ENCODE measurements around the gene EHD2.
"Not testable (repeated sequence)": the region's sequence is repeated elsewhere in the genome, so short reads cannot be mapped to it uniquely, and the experiment has no call there.

EHD2 gene

DNA sequence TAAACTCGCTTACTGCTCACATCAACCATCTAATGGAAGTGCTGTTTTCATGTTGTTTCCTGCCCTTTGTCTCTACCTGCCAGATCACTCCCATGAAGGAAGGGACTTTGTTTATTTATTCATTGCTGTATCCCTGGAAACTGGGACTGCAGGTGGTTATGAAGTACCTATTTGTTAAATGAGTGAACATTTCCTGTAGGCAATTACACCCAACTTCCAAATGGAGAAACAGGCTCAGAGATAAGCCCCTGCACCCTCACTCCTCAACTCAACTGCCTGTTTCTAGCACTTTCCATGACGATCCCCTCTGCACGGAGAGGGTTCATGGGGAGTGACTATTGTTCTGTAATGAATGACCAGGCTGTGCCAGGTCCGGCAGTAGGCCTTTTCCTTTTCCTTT lies 63.3 kb downstream of the EHD2 start:
- DNase-seq (ENCODE audit: low spot score) (no peak), ATAC-seq (ENCODE audit: low read depth) (peak; percentile 64)
- peak overlapping the region; percentile 57 for H3K27ac ChIP-seq (ENCODE audit: poor library complexity, severe bottlenecking)
- peaks cover 15% of the 10 kb centered on the region for H3K36me3 ChIP-seq (ENCODE audit: low read depth)
- H3K27me3 ChIP-seq (ENCODE audit: insufficient read depth, poor library complexity, severe bottlenecking), result no peaks in the 10 kb centered on the region
- H3K4me1 ChIP-seq (ENCODE audit: insufficient read depth, poor library complexity, severe bottlenecking), result peaks cover 11% of the 10 kb centered on the region
- no peaks in the 10 kb centered on the region for H3K9me3 ChIP-seq (ENCODE audit: severe bottlenecking)
- TF ChIP-seq CTCF (IDR thresholded peaks at IDR 0.05; ENCODE audit: poor library complexity, severe bottlenecking), result no peak
- H3K4me3 ChIP-seq (ENCODE audit: severe bottlenecking), result no peak overlapping the region

DNA sequence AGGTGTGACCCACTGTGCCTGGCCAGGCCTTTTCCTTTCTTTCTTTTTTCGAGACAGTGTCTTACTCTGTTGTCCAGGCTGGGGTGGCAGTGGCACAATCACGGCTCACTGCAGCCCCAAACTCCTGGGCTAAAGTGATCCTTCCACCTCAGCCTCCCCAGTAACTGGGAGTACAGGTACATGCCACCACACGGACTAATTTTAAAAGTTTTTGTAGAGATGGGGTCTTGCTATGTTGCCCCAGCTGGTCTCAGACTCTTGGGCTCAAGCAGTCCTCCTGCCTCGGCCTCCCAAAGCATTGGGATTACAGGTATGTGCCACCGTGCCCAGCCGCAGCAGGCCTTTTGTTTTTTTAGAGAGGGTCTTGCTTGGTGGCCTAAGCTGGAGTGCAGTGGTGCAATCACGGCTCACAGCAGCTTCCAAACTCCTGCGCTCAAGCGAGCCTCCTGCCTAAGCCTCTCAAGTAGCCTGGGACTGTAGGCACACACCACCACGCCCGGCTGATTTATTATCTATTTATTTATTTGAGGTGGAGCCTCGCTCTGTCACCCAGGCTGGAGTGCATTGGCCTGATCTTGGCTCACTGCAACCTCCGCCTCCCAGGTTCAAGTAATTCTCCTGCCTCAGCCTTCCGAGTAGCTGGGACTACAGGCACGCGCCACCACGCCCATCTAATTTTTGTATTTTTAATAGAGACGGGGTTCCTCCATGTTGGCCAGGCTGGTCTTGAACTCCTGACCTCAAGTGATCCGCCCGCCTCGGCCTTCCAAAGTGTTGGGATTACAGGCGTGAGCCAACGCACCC lies 64.2 kb downstream of the EHD2 start:
- Histone ChIP-seq H3K27ac (ENCODE audit: poor library complexity, severe bottlenecking) (peak overlapping the region; percentile 57), H3K4me1 (ENCODE audit: insufficient read depth, poor library complexity, severe bottlenecking) (peaks cover 11% of the 10 kb centered on the region), H3K4me3 (ENCODE audit: severe bottlenecking) (peak overlapping the region; percentile 69), H3K36me3 (ENCODE audit: low read depth) (peaks cover 22% of the 10 kb centered on the region)
- DNase-seq (ENCODE audit: low spot score); H3K9me3 ChIP-seq (ENCODE audit: severe bottlenecking); ATAC-seq (ENCODE audit: low read depth); H3K27me3 ChIP-seq (ENCODE audit: insufficient read depth, poor library complexity, severe bottlenecking): not testable (repeated sequence)

GRCh38 chr19:47778049-47778953 lies 65.1 kb downstream of the EHD2 start, which contains the start of gene SELENOW:
SELENOW (plus strand) TSS chr19:47778703; CDS start chr19:47778786, 83 bp downstream.
- no peaks in the 10 kb centered on the region for H3K9me3 ChIP-seq (ENCODE audit: severe bottlenecking)
- peak within 1 kb of the TSS; percentile 69 for H3K4me3 ChIP-seq (ENCODE audit: severe bottlenecking)
- peak within 1 kb of the TSS; percentile 57 for H3K27ac ChIP-seq (ENCODE audit: poor library complexity, severe bottlenecking)
- H3K4me1 ChIP-seq (ENCODE audit: insufficient read depth, poor library complexity, severe bottlenecking), result peaks cover 11% of the 10 kb centered on the region
- H3K27me3 ChIP-seq (ENCODE audit: insufficient read depth, poor library complexity, severe bottlenecking), result no peaks in the 10 kb centered on the region
- peaks cover 29% of the 10 kb centered on the region for H3K36me3 ChIP-seq (ENCODE audit: low read depth)
- peak; percentile 82 for ATAC-seq (ENCODE audit: low read depth)
- peak; percentile 83 for DNase-seq (ENCODE audit: low spot score)
- no peak for TF ChIP-seq CTCF (IDR thresholded peaks at IDR 0.05; ENCODE audit: poor library complexity, severe bottlenecking)

DNA sequence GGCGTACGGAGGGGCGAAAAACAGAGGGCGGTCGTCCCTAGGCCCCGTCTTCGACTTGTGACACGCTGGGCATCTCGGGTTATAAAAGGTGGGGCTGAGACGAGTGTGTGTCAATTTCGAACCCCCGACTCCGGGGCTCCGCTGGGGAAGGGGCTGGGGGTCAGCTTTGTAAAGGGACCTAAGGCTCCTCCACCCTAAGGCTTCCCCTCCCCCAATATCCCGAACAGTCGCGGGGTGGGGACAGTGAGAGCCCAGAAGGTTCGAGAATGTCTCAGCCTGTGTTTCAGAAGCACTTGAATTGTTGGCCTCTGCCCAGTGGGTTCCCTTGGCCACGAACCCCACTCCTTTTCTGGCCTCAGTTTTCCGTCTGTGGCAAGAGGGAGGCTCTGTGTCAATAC lies 65.7 kb downstream of the EHD2 start:
- Histone ChIP-seq H3K9me3 (ENCODE audit: severe bottlenecking) (no peaks in the 10 kb centered on the region), H3K4me3 (ENCODE audit: severe bottlenecking) (peak overlapping the region; percentile 69), H3K27ac (ENCODE audit: poor library complexity, severe bottlenecking) (peak overlapping the region; percentile 57), H3K27me3 (ENCODE audit: insufficient read depth, poor library complexity, severe bottlenecking) (no peaks in the 10 kb centered on the region), H3K36me3 (ENCODE audit: low read depth) (peaks cover 29% of the 10 kb centered on the region), H3K4me1 (ENCODE audit: insufficient read depth, poor library complexity, severe bottlenecking) (peaks cover 11% of the 10 kb centered on the region)
- DNase-seq (ENCODE audit: low spot score) (no peak), ATAC-seq (ENCODE audit: low read depth) (no peak)
- TF ChIP-seq CTCF (IDR thresholded peaks at IDR 0.05; ENCODE audit: poor library complexity, severe bottlenecking), result no peak

DNA sequence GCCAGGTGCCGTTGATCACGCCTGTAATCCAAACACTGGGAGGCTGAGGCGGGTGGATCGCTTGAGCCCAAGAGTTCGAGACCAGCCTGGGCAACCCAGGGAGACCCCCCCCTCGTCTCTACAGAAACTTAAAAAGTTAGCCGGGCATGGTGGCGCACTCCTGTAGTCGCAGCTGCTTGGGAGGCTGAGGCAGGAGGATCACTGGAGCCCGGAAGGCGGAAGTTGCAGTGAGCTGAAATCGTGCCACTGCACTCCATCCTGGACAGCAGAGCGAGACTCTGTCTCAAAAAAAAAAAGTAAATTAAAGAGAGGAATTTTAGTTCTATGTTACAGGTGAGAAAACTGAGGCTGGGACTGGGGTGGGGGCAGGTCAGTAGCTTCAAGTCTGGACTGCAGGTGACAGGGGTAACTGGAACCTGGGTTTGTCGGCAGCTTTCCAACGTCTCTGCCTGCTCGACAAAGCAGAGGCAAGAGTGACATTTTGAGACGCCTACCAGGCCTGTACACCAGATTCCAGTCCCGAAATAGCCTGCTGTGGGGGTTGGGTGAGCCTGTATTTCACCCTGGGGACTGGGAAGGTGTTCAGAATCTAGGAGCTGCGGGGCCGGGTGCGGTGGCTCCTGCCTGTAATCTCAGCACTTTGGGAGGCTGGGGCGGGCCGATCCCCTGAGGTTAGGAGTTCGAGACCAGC lies 66.4 kb downstream of the EHD2 start:
- TF ChIP-seq CTCF (IDR thresholded peaks at IDR 0.05; ENCODE audit: poor library complexity, severe bottlenecking), result no peak
- H3K9me3 ChIP-seq (ENCODE audit: severe bottlenecking), result no peaks in the 10 kb centered on the region
- peak overlapping the region; percentile 69 for H3K4me3 ChIP-seq (ENCODE audit: severe bottlenecking)
- peak overlapping the region; percentile 57 for H3K27ac ChIP-seq (ENCODE audit: poor library complexity, severe bottlenecking)
- H3K27me3 ChIP-seq (ENCODE audit: insufficient read depth, poor library complexity, severe bottlenecking), result no peaks in the 10 kb centered on the region
- H3K4me1 ChIP-seq (ENCODE audit: insufficient read depth, poor library complexity, severe bottlenecking), result peaks cover 11% of the 10 kb centered on the region
- peaks cover 34% of the 10 kb centered on the region for H3K36me3 ChIP-seq (ENCODE audit: low read depth)
- DNase-seq (ENCODE audit: low spot score) (no peak), ATAC-seq (ENCODE audit: low read depth) (no peak)

Data from RWPE2 (cell line).